ENCODE measurements around the gene TMEM94.
"Not testable (repeated sequence)": the region's sequence is repeated elsewhere in the genome, so short reads cannot be mapped to it uniquely, and the experiment has no call there.

The TMEM94 gene

GRCh38 chr17:75476752-75477489 lies 20.5 kb downstream of the TMEM94 start:
- DNase-seq (ENCODE audit: low spot score), result no peak

DNA sequence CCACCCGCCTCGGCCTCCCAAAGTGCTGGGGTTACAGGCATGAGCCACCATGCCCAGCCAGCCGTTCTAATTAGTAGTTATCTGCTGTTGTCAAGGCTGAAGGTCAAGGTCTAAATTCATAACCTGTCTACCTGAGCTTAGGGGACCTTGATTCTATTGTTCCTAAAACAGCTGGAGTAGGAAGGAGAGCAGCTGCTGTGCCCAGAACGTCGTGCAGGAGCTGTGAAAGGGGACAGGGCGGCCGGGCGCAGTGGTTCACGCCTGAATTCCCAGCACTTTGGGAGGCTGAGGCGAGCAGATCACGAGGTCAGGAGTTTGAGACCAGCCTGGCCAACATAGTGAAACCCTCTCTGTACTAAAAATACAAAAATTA lies 21.0 kb downstream of the TMEM94 start:
- not testable (repeated sequence) for DNase-seq (ENCODE audit: low spot score)

DNA sequence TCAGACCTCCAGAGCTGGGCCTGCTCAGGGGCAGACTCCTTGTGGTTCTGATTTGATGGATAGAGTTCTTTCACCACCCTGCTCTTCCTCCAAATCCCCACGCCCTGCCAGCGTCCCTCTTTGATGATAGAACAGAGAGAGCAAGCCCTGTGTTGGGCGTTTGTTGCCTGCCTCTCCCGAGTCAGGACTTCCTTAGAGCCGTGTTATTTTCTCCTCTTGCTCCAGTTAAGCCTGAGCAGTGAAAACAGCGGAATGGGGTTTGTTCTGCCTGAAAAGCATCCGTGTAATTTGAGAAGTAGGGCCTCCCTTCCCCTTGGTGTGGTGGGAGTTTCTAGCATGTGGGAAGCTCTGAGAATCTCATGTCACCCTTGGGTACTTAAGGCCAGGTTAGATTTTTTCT lies 22.1 kb downstream of the TMEM94 start:
- no peak for DNase-seq (ENCODE audit: low spot score)

- DNase-seq (ENCODE audit: low spot score), result no peak
Observed at GRCh38 chr17:75480281-75480680, 23.8 kb downstream of the TMEM94 start.

DNA sequence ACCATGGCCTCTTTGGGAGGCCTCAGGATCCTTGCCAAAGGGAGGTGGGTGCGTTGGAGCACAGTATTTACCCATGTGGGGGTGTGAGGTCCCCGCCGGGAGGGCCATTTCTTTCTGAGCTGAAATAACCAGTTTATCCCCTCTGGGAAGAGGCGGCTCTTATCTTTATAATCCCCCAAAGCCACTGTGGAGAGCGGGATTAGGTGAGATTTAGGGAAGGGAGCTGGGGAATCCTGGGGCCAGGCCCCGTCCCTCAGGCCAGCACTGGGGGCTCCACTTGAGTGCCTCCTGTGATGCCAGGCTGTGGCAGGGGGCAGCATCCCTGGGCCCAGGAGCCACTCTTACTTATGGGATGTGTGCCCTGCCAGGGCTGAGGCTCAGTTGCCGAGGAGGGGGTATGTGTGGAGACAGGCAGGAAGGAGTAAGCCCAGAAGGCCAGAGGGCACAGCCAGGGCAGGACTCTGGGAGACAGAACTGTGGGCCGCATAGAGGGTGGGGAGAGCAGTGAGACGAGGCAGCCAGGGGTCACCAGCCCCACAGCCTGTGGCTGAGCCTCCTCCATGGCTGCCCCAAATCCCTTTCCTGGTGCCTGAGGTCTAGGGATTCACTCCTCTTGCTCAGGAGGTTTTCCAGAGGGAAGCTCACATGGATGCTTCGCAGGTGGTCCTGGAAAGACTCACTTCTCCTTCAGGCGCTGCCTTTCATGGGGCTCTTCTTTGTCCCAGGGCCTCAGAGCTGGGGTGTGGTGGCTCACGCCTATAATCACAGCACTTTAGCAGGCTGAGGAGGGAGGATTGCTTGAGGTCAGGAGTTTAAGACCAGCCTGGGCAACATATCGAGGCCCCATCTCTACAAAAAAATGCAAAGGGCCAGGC lies 25.0 kb downstream of the TMEM94 start:
- no peak for DNase-seq (ENCODE audit: low spot score)

GRCh38 chr17:75482098-75482942 lies 25.9 kb downstream of the TMEM94 start:
- DNase-seq (ENCODE audit: low spot score), result no peak

- DNase-seq (ENCODE audit: low spot score), result no peak
Observed at GRCh38 chr17:75485688-75486087, 29.3 kb downstream of the TMEM94 start.

DNA sequence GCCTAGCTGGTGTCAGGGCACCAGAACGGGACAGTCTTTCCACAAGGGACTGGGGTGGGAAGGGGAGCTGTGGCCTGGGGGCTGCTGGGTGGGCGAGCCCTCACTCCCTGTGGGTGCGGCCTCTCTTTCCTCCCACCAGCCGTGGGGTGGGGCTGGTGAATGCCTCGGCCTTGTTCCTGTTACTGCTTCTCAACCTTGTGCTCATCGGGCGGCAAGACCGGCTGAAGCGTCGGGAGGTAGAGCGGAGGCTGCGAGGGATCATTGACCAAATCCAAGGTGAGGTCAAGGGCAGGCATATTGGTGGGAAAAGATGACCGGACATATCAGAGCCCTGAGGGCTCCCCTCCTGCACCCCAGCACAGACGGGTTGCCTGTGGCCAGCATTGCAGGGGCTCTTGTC lies 29.7 kb downstream of the TMEM94 start:
- no peak for DNase-seq (ENCODE audit: low spot score)

GRCh38 chr17:75486951-75487350 lies 30.5 kb downstream of the TMEM94 start:
- DNase-seq (ENCODE audit: low spot score), result no peak

DNA sequence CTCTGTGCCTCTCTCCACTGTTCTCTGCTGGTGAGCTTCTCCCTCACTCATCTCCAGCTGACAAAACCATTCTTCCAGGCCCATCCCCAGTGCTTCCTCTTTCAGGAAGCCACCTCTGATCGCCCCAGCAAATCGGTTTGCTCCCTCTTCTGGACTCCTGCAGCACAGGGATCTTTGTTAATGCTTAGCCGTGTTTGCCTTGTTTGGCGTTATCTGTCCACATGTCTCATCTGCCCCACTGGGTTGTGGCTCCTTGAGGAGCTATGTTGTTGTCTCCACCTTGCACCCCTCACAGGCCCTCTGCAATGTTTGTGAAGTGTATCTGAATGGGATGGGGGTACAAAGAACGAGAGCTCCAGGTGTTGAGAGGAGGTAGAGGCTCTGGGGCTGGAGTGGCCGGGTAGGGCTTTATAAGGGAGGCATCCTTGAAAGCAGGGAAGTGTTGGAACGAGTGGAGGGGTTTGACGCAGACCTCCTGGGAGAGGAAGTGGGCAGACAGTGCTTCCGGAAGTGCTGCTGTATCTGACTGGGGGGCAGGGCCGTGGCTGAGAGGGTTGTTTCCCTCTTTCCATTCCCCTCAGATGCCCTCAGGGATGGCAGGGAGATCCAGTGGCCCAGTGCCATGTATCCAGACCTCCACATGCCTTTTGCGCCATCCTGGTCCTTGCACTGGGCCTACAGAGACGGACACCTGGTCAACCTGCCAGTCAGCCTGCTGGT lies 31.1 kb downstream of the TMEM94 start:
- DNase-seq (ENCODE audit: low spot score), result no peak

- DNase-seq (ENCODE audit: low spot score), result no peak
Observed at GRCh38 chr17:75488693-75489510, 32.5 kb downstream of the TMEM94 start.

DNA sequence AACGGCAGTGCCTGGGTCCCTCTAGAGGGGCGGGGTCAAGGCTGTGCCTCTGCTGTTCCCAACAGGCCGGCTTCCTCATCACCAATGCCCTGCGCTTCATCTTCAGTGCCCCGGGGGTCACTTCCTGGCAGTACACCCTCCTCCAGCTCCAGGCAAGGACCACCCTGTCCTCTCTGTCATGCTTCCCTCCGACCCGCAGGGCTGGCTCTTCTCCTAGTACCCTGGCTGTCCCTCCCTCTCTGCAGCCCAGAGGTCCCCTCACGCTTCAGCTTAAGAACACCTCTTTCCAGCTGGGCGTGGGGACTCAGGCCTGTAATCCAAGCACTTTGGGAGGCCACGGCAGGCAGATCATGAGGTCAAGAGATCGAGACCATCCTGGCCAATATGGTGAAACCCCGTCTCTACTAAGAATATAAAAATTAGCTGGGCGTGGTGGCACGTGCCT lies 33.1 kb downstream of the TMEM94 start:
- no peak for DNase-seq (ENCODE audit: low spot score)

DNA sequence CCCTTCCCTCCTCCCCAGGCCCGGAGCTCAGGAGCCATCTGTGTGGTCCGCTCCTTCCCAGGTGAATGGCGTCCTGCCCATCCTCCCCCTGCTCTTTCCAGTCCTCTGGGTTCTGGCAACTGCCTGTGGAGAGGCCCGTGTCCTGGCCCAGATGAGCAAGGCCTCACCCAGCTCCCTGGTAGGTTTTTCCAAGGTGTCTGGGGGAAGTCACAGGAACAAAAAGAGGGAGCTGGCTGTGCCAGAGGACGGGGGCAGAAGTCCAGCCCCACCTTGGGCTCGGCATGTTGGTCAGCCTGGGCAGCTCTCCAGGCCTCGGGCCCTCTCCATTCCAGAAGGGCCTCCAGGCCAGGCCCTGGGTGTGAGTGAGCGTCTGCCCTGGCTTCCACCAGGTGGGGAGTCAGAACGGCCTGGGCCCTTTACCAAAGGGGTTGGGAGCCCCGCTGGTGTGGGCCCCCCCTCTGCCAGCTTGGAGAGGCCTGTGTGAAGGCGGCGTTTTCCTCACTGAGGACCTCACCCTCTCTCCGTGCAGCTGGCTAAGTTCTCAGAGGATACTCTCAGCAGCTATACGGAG lies 33.8 kb downstream of the TMEM94 start:
- DNase-seq (ENCODE audit: low spot score), result no peak

GRCh38 chr17:75490953-75491649 lies 34.7 kb downstream of the TMEM94 start:
- no peak for DNase-seq (ENCODE audit: low spot score)

DNA sequence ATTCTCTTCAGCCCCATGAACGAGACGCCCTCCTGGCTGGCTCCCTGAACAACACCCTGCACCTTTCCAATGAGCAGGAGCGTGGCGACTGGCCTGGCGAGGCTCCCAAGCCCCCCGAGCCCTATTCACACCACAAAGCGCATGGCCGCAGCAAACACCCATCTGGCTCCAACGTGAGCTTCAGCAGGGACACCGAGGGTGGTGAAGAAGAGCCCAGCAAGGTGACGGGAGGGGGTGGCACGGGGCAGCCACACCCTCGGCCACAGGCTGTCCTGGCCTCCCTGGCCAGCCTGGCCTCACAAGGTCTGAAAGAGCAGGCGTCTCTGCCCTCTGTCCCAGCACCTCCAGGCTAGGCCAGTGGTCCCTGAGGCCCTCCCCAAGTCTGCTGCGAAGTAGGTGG lies 35.2 kb downstream of the TMEM94 start:
- no peak for DNase-seq (ENCODE audit: low spot score)

GRCh38 chr17:75492555-75493168 lies 36.2 kb downstream of the TMEM94 start:
- no peak for DNase-seq (ENCODE audit: low spot score)

- no peak for DNase-seq (ENCODE audit: low spot score)
Observed at GRCh38 chr17:75493476-75494129, 37.2 kb downstream of the TMEM94 start.

GRCh38 chr17:75494326-75494877 lies 38.0 kb downstream of the TMEM94 start:
- no peak for DNase-seq (ENCODE audit: low spot score)

GRCh38 chr17:75496005-75496404 lies 39.6 kb downstream of the TMEM94 start:
- DNase-seq (ENCODE audit: low spot score), result no peak
